Transverse colon (tissue), 4 donors: ENCODE measurements around the gene TANK.

ENCODE experiments used
- EP300 ChIP-seq: sonication (generic); formaldehyde crosslinking; IDR thresholded peaks from one replicate; pipeline ENCODE4 v1.6.1; 2017; ENCODE audit warnings: antibody characterized with exemption, low read depth
- POLR2A ChIP-seq: fragments of 450-650 bp; IDR thresholded peaks from one replicate; pipeline ENCODE4 v1.6.1; 2016; ENCODE audit warnings: antibody characterized with exemption, mild to moderate bottlenecking, moderate library complexity
- POLR2AphosphoS5 ChIP-seq, 3 donors: sonication (generic); formaldehyde crosslinking; IDR thresholded peaks; one replicate each; pipeline ENCODE4 v1.6.1; 2016; ENCODE audit warnings: antibody characterized with exemption in 3 of 3
- TF ChIP-seq, protein P1 (sequence below), 5 experiments: fragments of 200-600 bp in 3 of 5; fragments of 450-650 bp in 2 of 5; sonication (generic) in 3 of 5; IDR thresholded peaks; 1 replicate in 2 of 5; 2 replicates in 3 of 5; pipeline ENCODE4 v1.5.1; 2016 to 2017; ENCODE audit warnings: antibody characterized with exemption in 5 of 5, inconsistent platforms in 3 of 5, mild to moderate bottlenecking in 2 of 5, moderate library complexity in 1 of 5

DNA sequence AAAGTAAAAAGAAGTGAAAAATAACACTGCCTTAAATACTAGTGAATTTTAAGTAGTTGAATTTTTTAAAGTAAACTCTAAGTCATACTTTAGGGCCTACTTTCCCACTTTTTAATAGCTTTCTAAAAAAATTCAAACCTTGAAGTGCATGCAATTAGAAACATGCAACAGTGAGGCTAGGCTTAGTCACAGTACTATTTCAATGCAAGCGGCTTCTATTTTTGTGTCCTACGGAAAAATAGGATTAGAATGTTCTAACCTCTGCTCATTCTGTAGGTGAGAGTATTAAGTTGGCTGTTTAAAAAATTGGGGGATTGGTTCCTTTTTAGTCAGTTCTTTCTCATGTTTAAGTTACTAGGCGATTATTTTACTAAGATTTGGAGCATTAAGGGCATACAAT lies 108.9 kb downstream of the TANK start:
- no peak for TF ChIP-seq POLR2A
- TF ChIP-seq, protein P1, sequence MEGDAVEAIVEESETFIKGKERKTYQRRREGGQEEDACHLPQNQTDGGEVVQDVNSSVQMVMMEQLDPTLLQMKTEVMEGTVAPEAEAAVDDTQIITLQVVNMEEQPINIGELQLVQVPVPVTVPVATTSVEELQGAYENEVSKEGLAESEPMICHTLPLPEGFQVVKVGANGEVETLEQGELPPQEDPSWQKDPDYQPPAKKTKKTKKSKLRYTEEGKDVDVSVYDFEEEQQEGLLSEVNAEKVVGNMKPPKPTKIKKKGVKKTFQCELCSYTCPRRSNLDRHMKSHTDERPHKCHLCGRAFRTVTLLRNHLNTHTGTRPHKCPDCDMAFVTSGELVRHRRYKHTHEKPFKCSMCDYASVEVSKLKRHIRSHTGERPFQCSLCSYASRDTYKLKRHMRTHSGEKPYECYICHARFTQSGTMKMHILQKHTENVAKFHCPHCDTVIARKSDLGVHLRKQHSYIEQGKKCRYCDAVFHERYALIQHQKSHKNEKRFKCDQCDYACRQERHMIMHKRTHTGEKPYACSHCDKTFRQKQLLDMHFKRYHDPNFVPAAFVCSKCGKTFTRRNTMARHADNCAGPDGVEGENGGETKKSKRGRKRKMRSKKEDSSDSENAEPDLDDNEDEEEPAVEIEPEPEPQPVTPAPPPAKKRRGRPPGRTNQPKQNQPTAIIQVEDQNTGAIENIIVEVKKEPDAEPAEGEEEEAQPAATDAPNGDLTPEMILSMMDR (IDR thresholded peaks at IDR 0.05), result no peak
- no peak for TF ChIP-seq POLR2AphosphoS5 (IDR thresholded peaks at IDR 0.05)
- TF ChIP-seq EP300, result no peak
